ENCODE data around the gene APBA1.

DNA sequence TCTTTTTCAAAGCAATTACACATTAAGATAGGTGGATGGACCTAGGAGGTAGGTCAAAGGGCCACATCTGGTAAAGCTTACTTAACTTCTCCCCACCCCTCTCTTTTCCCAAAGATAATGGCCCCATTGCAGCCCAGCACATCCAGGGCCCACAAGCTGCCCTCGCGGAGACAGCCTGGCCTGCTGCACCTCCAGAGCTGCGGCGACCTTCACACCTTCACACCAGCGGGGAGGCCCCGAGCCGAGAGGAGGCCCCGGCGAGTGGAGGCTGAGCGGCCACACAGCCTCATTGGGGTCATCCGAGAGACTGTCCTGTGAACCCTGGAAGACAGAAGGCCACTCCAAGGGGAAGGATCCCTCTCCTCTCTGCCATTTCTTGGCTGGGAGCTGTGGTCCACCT lies 280.7 kb downstream of the APBA1 start:
- TF ChIP-seq EP300 (IDR thresholded peaks at IDR 0.05; ENCODE audit: borderline replicate concordance in 1 of 2, low read depth in 1 of 2, low read length in 1 of 2), result no peak
- TF ChIP-seq, protein P1, sequence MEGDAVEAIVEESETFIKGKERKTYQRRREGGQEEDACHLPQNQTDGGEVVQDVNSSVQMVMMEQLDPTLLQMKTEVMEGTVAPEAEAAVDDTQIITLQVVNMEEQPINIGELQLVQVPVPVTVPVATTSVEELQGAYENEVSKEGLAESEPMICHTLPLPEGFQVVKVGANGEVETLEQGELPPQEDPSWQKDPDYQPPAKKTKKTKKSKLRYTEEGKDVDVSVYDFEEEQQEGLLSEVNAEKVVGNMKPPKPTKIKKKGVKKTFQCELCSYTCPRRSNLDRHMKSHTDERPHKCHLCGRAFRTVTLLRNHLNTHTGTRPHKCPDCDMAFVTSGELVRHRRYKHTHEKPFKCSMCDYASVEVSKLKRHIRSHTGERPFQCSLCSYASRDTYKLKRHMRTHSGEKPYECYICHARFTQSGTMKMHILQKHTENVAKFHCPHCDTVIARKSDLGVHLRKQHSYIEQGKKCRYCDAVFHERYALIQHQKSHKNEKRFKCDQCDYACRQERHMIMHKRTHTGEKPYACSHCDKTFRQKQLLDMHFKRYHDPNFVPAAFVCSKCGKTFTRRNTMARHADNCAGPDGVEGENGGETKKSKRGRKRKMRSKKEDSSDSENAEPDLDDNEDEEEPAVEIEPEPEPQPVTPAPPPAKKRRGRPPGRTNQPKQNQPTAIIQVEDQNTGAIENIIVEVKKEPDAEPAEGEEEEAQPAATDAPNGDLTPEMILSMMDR (IDR thresholded peaks at IDR 0.05), result no peak
- no peak for TF ChIP-seq REST (IDR thresholded peaks at IDR 0.05; ENCODE audit: low read depth, low read length)
- no peak for TF ChIP-seq POLR2AphosphoS5 (IDR thresholded peaks at IDR 0.05; ENCODE audit: low read depth, low read length)
- no peak for TF ChIP-seq SMC3 (IDR thresholded peaks at IDR 0.05; ENCODE audit: low read depth, low read length)
- TF ChIP-seq USF2 (IDR thresholded peaks at IDR 0.05; ENCODE audit: borderline replicate concordance, low read depth, low read length), result no peak
- TF ChIP-seq TCF12 (IDR thresholded peaks at IDR 0.05), result no peak
- no peak for TF ChIP-seq ELF1 (IDR thresholded peaks at IDR 0.05)
- TF ChIP-seq FOXM1 (IDR thresholded peaks at IDR 0.05; ENCODE audit: low read depth), result no peak
- no peak for TF ChIP-seq SIN3A (IDR thresholded peaks at IDR 0.05; ENCODE audit: borderline replicate concordance, low read depth, low read length)
- TF ChIP-seq, protein P2, sequence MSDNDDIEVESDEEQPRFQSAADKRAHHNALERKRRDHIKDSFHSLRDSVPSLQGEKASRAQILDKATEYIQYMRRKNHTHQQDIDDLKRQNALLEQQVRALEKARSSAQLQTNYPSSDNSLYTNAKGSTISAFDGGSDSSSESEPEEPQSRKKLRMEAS (IDR thresholded peaks at IDR 0.05; ENCODE audit: low read depth), result no peak
- no peak for TF ChIP-seq EZH2phosphoT487 (IDR thresholded peaks at IDR 0.05; ENCODE audit: borderline replicate concordance, low read depth)
- TF ChIP-seq CHD2 (IDR thresholded peaks at IDR 0.05; ENCODE audit: low read length, partially characterized antibody), result no peak
- TF ChIP-seq NRF1 (IDR thresholded peaks at IDR 0.05; ENCODE audit: low read depth, low read length), result no peak
